Karpas-422 (cell line): ENCODE measurements around the gene MVD. TPM values are rescaled to one million over a fixed set of nuclear protein-coding genes. Genes with fewer than 3 reads are reported as not detected.

ENCODE experiments used
- DNase-seq: peaks from one replicate; pipeline ENCODE4 v3.0.0-alpha.2; 2015
- H2AFZ ChIP-seq: fragments of 200-600 bp; sonication (generic); 2 replicates; pipeline ENCODE4 v1.6.1; 2014; ENCODE audit warnings: antibody characterized with exemption, low read length, mixed read lengths
- H3K27ac ChIP-seq: fragments of 200-600 bp; sonication (generic); 2 replicates; pipeline ENCODE4 v1.5.1; 2014; ENCODE audit warnings: mild to moderate bottlenecking, low read length, moderate library complexity
- H3K27me3 ChIP-seq: fragments of 200-600 bp; sonication (generic); 2 replicates; pipeline ENCODE4 v1.6.1; 2014; ENCODE audit warnings: low read length, mixed read lengths
- H3K36me3 ChIP-seq: fragments of 200-600 bp; sonication (generic); 2 replicates; pipeline ENCODE4 v1.6.1; 2014; ENCODE audit warnings: low read length, mixed read lengths; ENCODE audit not compliant: insufficient read depth
- H3K4me1 ChIP-seq: fragments of 200-600 bp; sonication (generic); 2 replicates; pipeline ENCODE4 v1.6.1; 2014; ENCODE audit warnings: mild to moderate bottlenecking, low read length, mixed read lengths
- H3K4me2 ChIP-seq: fragments of 200-600 bp; sonication (generic); 2 replicates; pipeline ENCODE4 v1.6.1; 2014; ENCODE audit warnings: low read length, low read depth, mild to moderate bottlenecking; ENCODE audit not compliant: poor library complexity, severe bottlenecking
- H3K4me3 ChIP-seq: fragments of 200-600 bp; sonication (generic); 2 replicates; pipeline ENCODE4 v1.5.1; 2014; ENCODE audit warnings: mild to moderate bottlenecking, antibody characterized with exemption, low read length, mixed read lengths
- H3K79me2 ChIP-seq: fragments of 200-600 bp; sonication (generic); 2 replicates; pipeline ENCODE4 v1.6.1; 2014; ENCODE audit warnings: mild to moderate bottlenecking, low read length, mixed read lengths
- H3K9ac ChIP-seq: fragments of 200-600 bp; sonication (generic); 2 replicates; pipeline ENCODE4 v1.6.0; 2014; ENCODE audit warnings: low read length
- H3K9me2 ChIP-seq: fragments of 200-600 bp; sonication (generic), shearing (Covaris generic); replicated peaks from 2 replicates; pipeline ENCODE4 v1.6.0; 2014; ENCODE audit warnings: mild to moderate bottlenecking, low read length, moderate library complexity; ENCODE audit not compliant: insufficient read depth
- H3K9me3 ChIP-seq: fragments of 300-700, 200-600 bp; sonication (generic); 2 replicates; pipeline ENCODE4 v1.6.1; 2014; ENCODE audit warnings: low read length, mixed read lengths
- H4K20me1 ChIP-seq: fragments of 200-600 bp; sonication (generic); 2 replicates; pipeline ENCODE4 v1.6.1; 2014; ENCODE audit warnings: mild to moderate bottlenecking, antibody characterized with exemption, low read length, low read depth; ENCODE audit not compliant: insufficient read depth
- total RNA-seq: library from RNA; depleted of rRNA; stranded (reverse); fragments of >200 nt; shearing (Covaris generic); gene quantifications from 2 replicates; pipeline ENCODE4 v1.2.3, GENCODE V29; 2014; ENCODE audit warnings: low replicate concordance

MVD gene
- total RNA-seq, 1 experiment from 2014 or later: 35.0 TPM

DNA sequence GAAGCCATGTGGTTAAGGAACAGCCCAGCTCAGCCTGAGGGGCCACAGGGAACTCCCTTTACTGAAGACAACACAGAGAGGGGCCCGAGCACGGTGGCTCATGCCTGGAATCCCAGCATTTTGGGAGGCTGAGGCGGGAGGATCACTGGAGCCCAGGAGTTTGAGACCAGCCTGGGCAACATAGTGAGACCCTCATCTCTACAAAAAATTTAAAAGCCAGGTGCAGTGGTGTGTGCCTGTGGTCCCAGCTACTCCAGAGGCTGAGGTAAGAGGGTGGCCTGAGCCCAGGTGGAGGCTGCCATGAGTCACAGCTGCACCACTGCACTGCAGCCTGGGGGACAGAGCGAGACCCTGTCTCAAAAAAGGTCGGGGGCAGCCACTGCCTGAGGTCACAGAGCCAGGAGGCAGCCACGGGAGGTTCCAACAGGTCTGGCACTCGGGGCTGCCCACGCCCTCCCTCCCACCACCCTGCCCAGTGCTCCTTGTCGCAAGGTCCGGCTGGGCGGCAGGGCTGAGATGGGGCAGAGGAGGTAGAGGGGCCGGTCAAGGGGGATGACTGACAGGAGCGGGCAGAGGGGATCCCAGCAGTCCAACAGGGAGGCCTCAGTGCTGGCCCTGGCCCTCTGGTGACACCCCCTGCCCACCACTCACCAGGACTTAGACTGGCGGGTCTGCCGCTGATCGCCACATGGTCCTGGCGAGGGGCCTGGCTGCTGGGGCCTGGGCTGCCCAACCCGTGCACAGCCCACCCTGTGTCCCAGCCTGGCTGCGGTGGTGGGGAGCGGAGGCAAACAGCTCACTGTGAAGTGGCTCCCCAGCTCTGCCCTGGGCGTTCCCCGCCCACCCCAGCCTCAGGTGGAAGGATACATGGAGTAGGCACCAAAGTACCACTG, 15.5 kb downstream of the MVD start:
- no peak for DNase-seq
- no peaks in the 10 kb centered on the region for H3K9me3 ChIP-seq
- peaks cover 43% of the 10 kb centered on the region for H4K20me1 ChIP-seq
- no peak overlapping the region for H3K4me3 ChIP-seq
- no peak overlapping the region for H3K9ac ChIP-seq
- H2AFZ ChIP-seq: no peak overlapping the region
- peaks cover 18% of the 10 kb centered on the region for H3K79me2 ChIP-seq
- H3K27me3 ChIP-seq: no peaks in the 10 kb centered on the region
- H3K36me3 ChIP-seq: no peaks in the 10 kb centered on the region; the same call in none of the 2 replicates
- no peak overlapping the region for H3K4me2 ChIP-seq
- peaks cover 26% of the 10 kb centered on the region for H3K4me1 ChIP-seq
- H3K27ac ChIP-seq: no peak overlapping the region
- no peaks in the 10 kb centered on the region for H3K9me2 ChIP-seq

- Histone ChIP-seq H3K79me2 (peaks cover 18% of the 10 kb centered on the region), H3K9ac (no peak overlapping the region), H3K27ac (no peak overlapping the region), H3K4me2 (no peak overlapping the region), H3K9me2 (no peaks in the 10 kb centered on the region), H3K4me3 (no peak overlapping the region), H3K9me3 (no peaks in the 10 kb centered on the region), H2AFZ (no peak overlapping the region), H3K36me3 (no peaks in the 10 kb centered on the region; the same call in none of the 2 replicates), H4K20me1 (peaks cover 43% of the 10 kb centered on the region), H3K27me3 (no peaks in the 10 kb centered on the region), H3K4me1 (peaks cover 17% of the 10 kb centered on the region)
- DNase-seq: no peak
Measured at GRCh38 chr16:88646345-88647034, 16.4 kb downstream of the MVD start.

DNA sequence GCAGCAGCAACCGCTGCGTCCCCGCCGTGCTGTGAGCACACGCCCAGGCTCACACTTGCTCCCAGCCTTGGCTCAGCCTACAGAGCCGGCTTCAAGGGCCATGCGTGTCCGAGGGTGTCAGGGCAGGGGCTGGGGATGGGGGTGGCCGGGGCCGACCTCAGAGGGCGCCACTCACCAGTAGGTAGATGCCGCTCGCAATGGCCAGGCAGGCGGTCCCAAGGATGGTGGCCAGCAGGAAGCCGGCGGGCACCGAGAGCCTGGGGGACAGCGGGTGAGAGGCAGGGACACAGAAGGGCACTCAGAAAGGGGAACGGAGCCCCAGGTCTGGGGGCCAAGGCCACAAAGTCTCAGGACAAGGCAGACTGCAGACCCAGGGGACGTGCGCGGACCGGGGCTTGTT, 16.9 kb downstream of the MVD start:
- Histone ChIP-seq H3K9me3 (no peaks in the 10 kb centered on the region), H3K27ac (no peak overlapping the region), H3K9ac (no peak overlapping the region), H4K20me1 (peaks cover 47% of the 10 kb centered on the region), H3K4me1 (peaks cover 14% of the 10 kb centered on the region), H3K4me3 (no peak overlapping the region), H3K9me2 (no peaks in the 10 kb centered on the region), H3K36me3 (no peaks in the 10 kb centered on the region; the same call in none of the 2 replicates), H3K4me2 (no peak overlapping the region), H2AFZ (no peak overlapping the region), H3K79me2 (peaks cover 18% of the 10 kb centered on the region), H3K27me3 (no peaks in the 10 kb centered on the region)
- no peak for DNase-seq

DNA sequence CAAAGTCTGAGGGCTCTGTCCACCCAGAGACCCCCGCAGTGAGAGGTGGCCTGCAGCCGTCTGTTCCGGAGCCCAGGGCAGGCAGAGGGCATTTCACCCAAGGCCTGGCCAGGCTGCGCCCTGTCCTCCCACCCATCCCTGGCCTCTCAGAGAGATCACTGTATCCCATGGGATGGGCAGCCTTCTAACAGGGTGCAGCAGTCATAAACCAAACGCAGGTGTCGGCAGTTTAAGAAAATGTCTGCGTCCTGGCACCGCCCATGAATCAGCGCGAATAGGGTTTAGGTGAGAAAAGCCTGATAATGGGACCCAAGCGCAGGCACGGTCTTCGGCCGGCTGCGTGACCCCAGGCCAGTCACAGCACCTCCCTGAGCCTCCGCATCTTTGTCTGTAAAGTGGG, 17.4 kb downstream of the MVD start:
- Histone ChIP-seq H3K4me3 (no peak overlapping the region), H3K36me3 (no peaks in the 10 kb centered on the region; the same call in none of the 2 replicates), H3K9ac (no peak overlapping the region), H3K9me2 (no peaks in the 10 kb centered on the region), H3K4me2 (no peak overlapping the region), H4K20me1 (peaks cover 49% of the 10 kb centered on the region), H3K27me3 (no peaks in the 10 kb centered on the region), H3K9me3 (no peaks in the 10 kb centered on the region), H3K27ac (no peak overlapping the region), H3K79me2 (peaks cover 15% of the 10 kb centered on the region), H2AFZ (no peak overlapping the region), H3K4me1 (peaks cover 19% of the 10 kb centered on the region)
- DNase-seq: no peak

- Histone ChIP-seq H2AFZ (no peak overlapping the region), H3K27ac (no peak overlapping the region), H3K4me2 (no peak overlapping the region), H3K36me3 (no peaks in the 10 kb centered on the region; the same call in 1 of the 2 replicates), H3K4me3 (no peak overlapping the region), H4K20me1 (peaks cover 51% of the 10 kb centered on the region), H3K9ac (no peak overlapping the region), H3K79me2 (no peaks in the 10 kb centered on the region), H3K9me3 (no peaks in the 10 kb centered on the region), H3K27me3 (no peaks in the 10 kb centered on the region), H3K9me2 (no peaks in the 10 kb centered on the region), H3K4me1 (peaks cover 25% of the 10 kb centered on the region)
- no peak for DNase-seq
Measured at GRCh38 chr16:88643644-88643932, 19.3 kb downstream of the MVD start.

GRCh38 chr16:88642881-88643643, 19.8 kb downstream of the MVD start:
- H3K9ac ChIP-seq: no peak overlapping the region
- H3K4me3 ChIP-seq: no peak overlapping the region
- H3K9me3 ChIP-seq: no peaks in the 10 kb centered on the region
- H3K27ac ChIP-seq: no peak overlapping the region
- H4K20me1 ChIP-seq: peaks cover 48% of the 10 kb centered on the region
- no peak for DNase-seq
- H3K27me3 ChIP-seq: no peaks in the 10 kb centered on the region
- H3K9me2 ChIP-seq: no peaks in the 10 kb centered on the region
- H3K36me3 ChIP-seq: no peaks in the 10 kb centered on the region; the same call in 1 of the 2 replicates
- no peaks in the 10 kb centered on the region for H3K79me2 ChIP-seq
- H2AFZ ChIP-seq: no peak overlapping the region
- H3K4me2 ChIP-seq: no peak overlapping the region
- peaks cover 25% of the 10 kb centered on the region for H3K4me1 ChIP-seq

- Histone ChIP-seq H2AFZ (no peak overlapping the region), H3K4me3 (no peak overlapping the region), H3K79me2 (no peaks in the 10 kb centered on the region), H4K20me1 (peaks cover 41% of the 10 kb centered on the region), H3K4me2 (peak overlapping the region; percentile 40), H3K9ac (no peak overlapping the region), H3K9me2 (no peaks in the 10 kb centered on the region), H3K36me3 (no peaks in the 10 kb centered on the region; the same call in 1 of the 2 replicates), H3K9me3 (no peaks in the 10 kb centered on the region), H3K27me3 (no peaks in the 10 kb centered on the region), H3K4me1 (peaks cover 26% of the 10 kb centered on the region), H3K27ac (no peak overlapping the region)
- peak; percentile 80 for DNase-seq
Measured at GRCh38 chr16:88640498-88641247, 22.2 kb downstream of the MVD start.
